IMR-90 (cell line): ENCODE data around the gene PPP4C. TPM values are rescaled to one million over a fixed set of nuclear protein-coding genes. Genes with fewer than 3 reads are reported as not detected.

Source experiments
- ATAC-seq: fragments of 200-7000 bp; cut with Tn5 transposase; 2 replicates; pipeline ENCODE4 v1.9.1; 2020; ENCODE audit warnings: low read depth, mild to moderate bottlenecking, moderate library complexity
- BruUV-seq: library from RNA; stranded (reverse); fragments of 400-500 nt; replicated peaks from 2 replicates; lab custom pipeline; 2021; lab: Mats Ljungman, UMichigan
- CTCF ChIA-PET: fragments of 300-600 bp; formaldehyde crosslinking; extraction: SDS; loops from one replicate; lab custom pipeline; 2021; ENCODE audit warnings: antibody characterized with exemption; lab: Yijun Ruan, JAX
- POLR2A ChIA-PET: fragments of 300-600 bp; sonication (Branson Sonifier 250); formaldehyde crosslinking; loops from one replicate; lab custom pipeline; 2022; ENCODE audit warnings: antibody characterized with exemption; ENCODE audit not compliant: unreplicated experiment; lab: Charles Lee
- DNase-seq: peaks from one replicate; pipeline ENCODE4 v3.0.0; 2013
- H2AFZ ChIP-seq: replicated peaks from 2 replicates; pipeline ENCODE3; 2013; ENCODE audit warnings: low read length, mild to moderate bottlenecking; ENCODE audit not compliant: poor library complexity
- H2AK5ac ChIP-seq: 2 replicates; pipeline ENCODE4 v1.6.1; 2013; ENCODE audit warnings: low read depth, low read length, inconsistent platforms
- H2AK9ac ChIP-seq: replicated peaks from 2 replicates; pipeline ENCODE3; 2013; ENCODE audit warnings: mild to moderate bottlenecking, low read depth, low read length, moderate library complexity; ENCODE audit not compliant: poor library complexity
- H2BK120ac ChIP-seq: 2 replicates; pipeline ENCODE4 v1.6.1; 2013; ENCODE audit warnings: low read depth, low read length, inconsistent platforms
- H2BK15ac ChIP-seq: 3 replicates; pipeline ENCODE4 v1.6.1; 2013; ENCODE audit warnings: low read depth, low read length, inconsistent platforms
- H2BK20ac ChIP-seq: 2 replicates; pipeline ENCODE4 v1.6.1; 2013; ENCODE audit warnings: low read depth, mild to moderate bottlenecking, inconsistent platforms, low read length, moderate library complexity
- H2BK5ac ChIP-seq: 2 replicates; pipeline ENCODE4 v1.6.1; 2013; ENCODE audit warnings: mild to moderate bottlenecking, low read depth, low read length, inconsistent platforms; ENCODE audit not compliant: poor library complexity, severe bottlenecking
- H3K14ac ChIP-seq: replicated peaks from 2 replicates; pipeline ENCODE4 v1.6.1; 2013; ENCODE audit warnings: low read depth, low read length, inconsistent platforms
- H3K18ac ChIP-seq: 2 replicates; pipeline ENCODE4 v1.6.1; 2013; ENCODE audit warnings: low read depth, low read length, control low read depth
- H3K23ac ChIP-seq: 2 replicates; pipeline ENCODE4 v1.6.1; 2013; ENCODE audit warnings: low read depth, low read length, inconsistent platforms
- H3K27ac ChIP-seq: 2 replicates; pipeline ENCODE4 v1.5.1; 2013; ENCODE audit warnings: mild to moderate bottlenecking, control low read depth, low read length; ENCODE audit not compliant: insufficient read depth
- H3K27me3 ChIP-seq: 2 replicates; pipeline ENCODE4 v1.6.1; 2013; ENCODE audit warnings: low read length; ENCODE audit not compliant: control insufficient read depth, insufficient read depth
- H3K36me3 ChIP-seq: 2 replicates; pipeline ENCODE4 v1.6.1; 2013; ENCODE audit warnings: low read length, mixed read lengths; ENCODE audit not compliant: control insufficient read depth, insufficient read depth
- H3K4ac ChIP-seq: 2 replicates; pipeline ENCODE4 v1.6.1; 2013; ENCODE audit warnings: low read depth, low read length, inconsistent platforms
- H3K4me1 ChIP-seq: 2 replicates; pipeline ENCODE4 v1.6.1; 2013; ENCODE audit warnings: low read length, mixed read lengths; ENCODE audit not compliant: control insufficient read depth, insufficient read depth
- H3K4me2 ChIP-seq: 2 replicates; pipeline ENCODE4 v1.6.1; 2013; ENCODE audit warnings: low read depth, mild to moderate bottlenecking, control low read depth, low read length, moderate library complexity
- H3K4me3 ChIP-seq: 2 replicates; pipeline ENCODE4 v1.5.1; 2013; ENCODE audit warnings: low read depth, mild to moderate bottlenecking, control low read depth, low read length, moderate library complexity; ENCODE audit not compliant: insufficient read depth
- H3K56ac ChIP-seq: 2 replicates; pipeline ENCODE4 v1.6.1; 2013; ENCODE audit warnings: low read length, inconsistent platforms; ENCODE audit not compliant: insufficient read depth; ENCODE audit errors: extremely low read depth
- H3K79me1 ChIP-seq, 2 experiments: 2 replicates each; pipeline ENCODE4 v1.6.1; 2013; ENCODE audit warnings: low read length in 2 of 2, inconsistent platforms in 1 of 2, low read depth in 1 of 2
- H3K9ac ChIP-seq: 2 replicates; pipeline ENCODE4 v1.6.1; 2013; ENCODE audit warnings: low read depth, low read length, control low read depth
- H3K9me1 ChIP-seq: 2 replicates; pipeline ENCODE4 v1.6.1; 2013; ENCODE audit warnings: low read length, inconsistent platforms; ENCODE audit not compliant: insufficient read depth
- H3K9me3 ChIP-seq: 2 replicates; pipeline ENCODE4 v1.6.1; 2013; ENCODE audit warnings: low read length; ENCODE audit not compliant: control insufficient read depth, insufficient read depth
- H4K20me1 ChIP-seq: 2 replicates; pipeline ENCODE4 v1.6.1; 2013; ENCODE audit warnings: low read length, inconsistent platforms; ENCODE audit not compliant: insufficient read depth
- H4K5ac ChIP-seq: 2 replicates; pipeline ENCODE4 v1.6.1; 2013; ENCODE audit warnings: mild to moderate bottlenecking, low read depth, low read length, control low read depth
- H4K8ac ChIP-seq, 2 experiments: 2 replicates each; pipeline ENCODE4 v1.6.1; 2013; ENCODE audit warnings: low read depth in 2 of 2, low read length in 2 of 2, control low read depth in 1 of 2, inconsistent platforms in 1 of 2
- H4K91ac ChIP-seq: 2 replicates; pipeline ENCODE4 v1.6.1; 2013; ENCODE audit warnings: low read depth, low read length, inconsistent platforms; ENCODE audit not compliant: insufficient read depth
- BHLHE40 ChIP-seq: fragments of 150-350 bp; IDR thresholded peaks from 2 replicates; pipeline ENCODE4 v1.6.1; 2016; ENCODE audit warnings: mild to moderate bottlenecking, low read depth, low read length
- CEBPB ChIP-seq: IDR thresholded peaks from 2 replicates; pipeline ENCODE4 v1.6.1; 2012; ENCODE audit warnings: low read depth, low read length, improper control_type of control experiment
- CHD1 ChIP-seq: IDR thresholded peaks from 2 replicates; pipeline ENCODE4 v1.6.1; 2012; ENCODE audit warnings: low read depth, low read length, improper control_type of control experiment
- FOS ChIP-seq: fragments of 150-350 bp; IDR thresholded peaks from 2 replicates; pipeline ENCODE4 v1.6.1; 2016; ENCODE audit warnings: low read depth, low read length
- MAFK ChIP-seq: IDR thresholded peaks from 2 replicates; pipeline ENCODE4 v1.6.1; 2012; ENCODE audit warnings: low read depth, low read length, improper control_type of control experiment
- MAZ ChIP-seq: IDR thresholded peaks from 2 replicates; pipeline ENCODE4 v1.6.1; 2012; ENCODE audit warnings: low read depth, mild to moderate bottlenecking, low read length, improper control_type of control experiment, moderate library complexity, borderline replicate concordance
- MXI1 ChIP-seq: IDR thresholded peaks from 2 replicates; pipeline ENCODE4 v1.6.1; 2012; ENCODE audit warnings: low read depth, mild to moderate bottlenecking, low read length, moderate library complexity, borderline replicate concordance
- NFE2L2 ChIP-seq: fragments of 150-350 bp; IDR thresholded peaks from 2 replicates; pipeline ENCODE4 v1.6.1; 2016; ENCODE audit warnings: low read depth, mild to moderate bottlenecking, low read length
- POLR2A ChIP-seq: IDR thresholded peaks from 2 replicates; pipeline ENCODE4 v1.6.1; 2012; ENCODE audit warnings: mild to moderate bottlenecking, low read depth, low read length
- RAD21 ChIP-seq: IDR thresholded peaks from 2 replicates; pipeline ENCODE4 v1.6.1; 2012; ENCODE audit warnings: low read length, improper control_type of control experiment
- RCOR1 ChIP-seq: IDR thresholded peaks from 2 replicates; pipeline ENCODE4 v1.6.1; 2012; ENCODE audit warnings: mild to moderate bottlenecking, low read length, improper control_type of control experiment; ENCODE audit not compliant: insufficient replicate concordance
- RFX5 ChIP-seq: IDR thresholded peaks from 2 replicates; pipeline ENCODE4 v1.8.0; 2012; ENCODE audit warnings: low read depth, mild to moderate bottlenecking, low read length, moderate library complexity
- SMC3 ChIP-seq: fragments of 150-350 bp; IDR thresholded peaks from 2 replicates; pipeline ENCODE4 v1.6.1; 2016; ENCODE audit warnings: low read depth, mild to moderate bottlenecking, antibody characterized with exemption, low read length, moderate library complexity
- WGBS, 2 experiments: methylation state at CpG; one replicate each; pipeline versions ENCODE4 v1.1.5 to v1.1.7; 2013; ENCODE audit warnings: missing lambda C conversion rate in 2 of 2; ENCODE audit not compliant: insufficient read length in 1 of 2; ENCODE audit errors: extremely low coverage in 2 of 2; 5-methylcytosine and 5-hydroxymethylcytosine counted together
- dilution Hi-C: fragments of 300-500 bp; cut with HindIII; formaldehyde crosslinking; loops from one replicate; pipeline ENCODE4 v1.14.3; 2018; ENCODE audit warnings: low sequenced_read_pairs; ENCODE audit not compliant: unreplicated experiment
- in situ Hi-C: fragments of 300-500 bp; cut with MboI; formaldehyde crosslinking; loops from 3 replicates; pipeline ENCODE4 v1.14.3; 2019; ENCODE audit warnings: low sequenced_read_pairs, inconsistent platforms, mixed read lengths
- intact Hi-C: fragments of 100-400 bp; cut with micrococcal nuclease; formaldehyde crosslinking; loops from 2 replicates; pipeline ENCODE4 v1.10.0; 2022
- polyA plus RNA-seq, 3 experiments: library from polyadenylated mRNA; depleted of rRNA; stranded (reverse); fragments of >200 nt; gene quantifications; 2 replicates each; pipeline ENCODE4 v1.2.3, GENCODE V29; 2012; ENCODE audit warnings: low replicate concordance in 1 of 3
- total RNA-seq: library from RNA; depleted of rRNA; stranded (reverse); fragments of >200 nt; gene quantifications from 2 replicates; pipeline ENCODE4 v1.2.3, GENCODE V29; 2012
- TF ChIP-seq, protein P1 (sequence below): conservative IDR thresholded peaks from 2 replicates; pipeline ENCODE4 v1.5.1; 2012; ENCODE audit warnings: mild to moderate bottlenecking, low read depth, low read length, improper control_type of control experiment
- TF ChIP-seq, protein P2 (sequence below): fragments of 150-350 bp; IDR thresholded peaks from 2 replicates; pipeline ENCODE4 v1.6.1; 2017; ENCODE audit warnings: mild to moderate bottlenecking, antibody characterized with exemption, low read length, low read depth
- TF ChIP-seq, protein P3 (sequence below): fragments of 150-350 bp; IDR thresholded peaks from 2 replicates; pipeline ENCODE4 v1.6.1; 2016; ENCODE audit warnings: low read depth, mild to moderate bottlenecking, low read length, moderate library complexity, borderline replicate concordance

Gene PPP4C
- total and polyA plus RNA-seq, 2 of the 4 experiments (the other 2 are of a cell fraction) = 200 to 209 TPM

DNA sequence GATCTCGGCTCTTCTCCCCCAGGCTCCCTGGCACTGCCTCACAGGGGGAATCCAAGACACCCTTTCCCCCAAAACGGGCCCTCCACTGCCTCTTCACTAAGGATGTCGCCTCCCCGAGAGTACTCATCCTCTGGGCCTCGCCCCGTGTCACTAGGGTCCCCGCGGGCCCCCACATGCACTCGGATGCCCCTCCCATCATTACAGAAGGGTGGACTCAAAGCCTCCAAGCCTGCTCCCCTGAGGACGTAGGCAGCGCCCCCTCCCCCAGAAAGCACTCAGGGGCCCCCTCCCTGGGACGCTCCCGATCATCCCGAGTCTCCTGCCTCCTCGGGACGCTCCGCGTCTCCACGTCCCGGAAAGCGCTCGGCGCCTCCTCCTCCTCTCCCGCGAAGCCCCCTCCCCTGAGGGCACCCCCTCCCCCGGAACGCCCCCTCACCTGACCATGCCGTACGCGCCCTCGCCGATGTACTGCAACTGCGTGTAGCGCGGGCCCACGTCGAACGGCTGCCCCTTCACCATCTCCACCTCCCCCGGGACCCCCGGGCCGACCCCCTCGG is 46.9 kb downstream of the PPP4C start:
- Histone ChIP-seq H3K4me1 (peaks cover 12% of the 10 kb centered on the region), H3K4me2 (peak overlapping the region; percentile 94), H4K20me1 (no peaks in the 10 kb centered on the region), H3K27ac (peak overlapping the region; percentile 84), H3K9me3 (no peaks in the 10 kb centered on the region), H3K18ac (peak overlapping the region; percentile 31; the same call in 1 of the 2 replicates), H4K5ac (peak overlapping the region; percentile 69), H2BK120ac (peak overlapping the region; percentile 69), H2BK15ac (no peak overlapping the region; the same call in 2 of the 3 replicates), H3K4me3 (peak overlapping the region; percentile 98), H3K14ac (peak overlapping the region; percentile 89), H3K9me1 (peaks cover 5% of the 10 kb centered on the region; the same call in 1 of the 2 replicates), H3K79me1 (peaks cover 0 to 18% of the 10 kb centered on the region in 2 experiments; a peak in 2 of 4 replicates), H3K23ac (peak overlapping the region; percentile 82; the same call in 1 of the 2 replicates), H4K8ac (peak overlapping the region; percentile 85 to 95; a peak in 2 of 4 replicates), H2AFZ (peak overlapping the region; percentile 93), H3K9ac (peak overlapping the region; percentile 92), H3K4ac (peak overlapping the region; percentile 77), H4K91ac (peak overlapping the region; percentile 80), H2AK5ac (peak overlapping the region; percentile 79), H3K36me3 (peaks cover 18% of the 10 kb centered on the region), H3K27me3 (no peaks in the 10 kb centered on the region), H2BK20ac (no peak overlapping the region), H2AK9ac (peak overlapping the region; percentile 99), H2BK5ac (peak overlapping the region; percentile 66), H3K56ac (peak overlapping the region; percentile 34; the same call in 1 of the 2 replicates)
- CTCF ChIA-PET = no interaction called here
- POLR2A ChIA-PET = no interaction called here
- TF ChIP-seq RFX5 = no peak
- TF ChIP-seq, protein P1, sequence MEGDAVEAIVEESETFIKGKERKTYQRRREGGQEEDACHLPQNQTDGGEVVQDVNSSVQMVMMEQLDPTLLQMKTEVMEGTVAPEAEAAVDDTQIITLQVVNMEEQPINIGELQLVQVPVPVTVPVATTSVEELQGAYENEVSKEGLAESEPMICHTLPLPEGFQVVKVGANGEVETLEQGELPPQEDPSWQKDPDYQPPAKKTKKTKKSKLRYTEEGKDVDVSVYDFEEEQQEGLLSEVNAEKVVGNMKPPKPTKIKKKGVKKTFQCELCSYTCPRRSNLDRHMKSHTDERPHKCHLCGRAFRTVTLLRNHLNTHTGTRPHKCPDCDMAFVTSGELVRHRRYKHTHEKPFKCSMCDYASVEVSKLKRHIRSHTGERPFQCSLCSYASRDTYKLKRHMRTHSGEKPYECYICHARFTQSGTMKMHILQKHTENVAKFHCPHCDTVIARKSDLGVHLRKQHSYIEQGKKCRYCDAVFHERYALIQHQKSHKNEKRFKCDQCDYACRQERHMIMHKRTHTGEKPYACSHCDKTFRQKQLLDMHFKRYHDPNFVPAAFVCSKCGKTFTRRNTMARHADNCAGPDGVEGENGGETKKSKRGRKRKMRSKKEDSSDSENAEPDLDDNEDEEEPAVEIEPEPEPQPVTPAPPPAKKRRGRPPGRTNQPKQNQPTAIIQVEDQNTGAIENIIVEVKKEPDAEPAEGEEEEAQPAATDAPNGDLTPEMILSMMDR = no peak
- no peak for TF ChIP-seq MAFK
- TF ChIP-seq, protein P2, sequence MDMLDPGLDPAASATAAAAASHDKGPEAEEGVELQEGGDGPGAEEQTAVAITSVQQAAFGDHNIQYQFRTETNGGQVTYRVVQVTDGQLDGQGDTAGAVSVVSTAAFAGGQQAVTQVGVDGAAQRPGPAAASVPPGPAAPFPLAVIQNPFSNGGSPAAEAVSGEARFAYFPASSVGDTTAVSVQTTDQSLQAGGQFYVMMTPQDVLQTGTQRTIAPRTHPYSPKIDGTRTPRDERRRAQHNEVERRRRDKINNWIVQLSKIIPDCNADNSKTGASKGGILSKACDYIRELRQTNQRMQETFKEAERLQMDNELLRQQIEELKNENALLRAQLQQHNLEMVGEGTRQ = no peak
- TF ChIP-seq CHD1 = no peak
- TF ChIP-seq SMC3 = no peak
- TF ChIP-seq FOS = no peak
- no peak for TF ChIP-seq BHLHE40
- no peak for TF ChIP-seq RAD21
- no peak for TF ChIP-seq POLR2A
- TF ChIP-seq RCOR1 = no peak
- TF ChIP-seq CEBPB = no peak
- TF ChIP-seq MXI1 = no peak
- TF ChIP-seq, protein P3, sequence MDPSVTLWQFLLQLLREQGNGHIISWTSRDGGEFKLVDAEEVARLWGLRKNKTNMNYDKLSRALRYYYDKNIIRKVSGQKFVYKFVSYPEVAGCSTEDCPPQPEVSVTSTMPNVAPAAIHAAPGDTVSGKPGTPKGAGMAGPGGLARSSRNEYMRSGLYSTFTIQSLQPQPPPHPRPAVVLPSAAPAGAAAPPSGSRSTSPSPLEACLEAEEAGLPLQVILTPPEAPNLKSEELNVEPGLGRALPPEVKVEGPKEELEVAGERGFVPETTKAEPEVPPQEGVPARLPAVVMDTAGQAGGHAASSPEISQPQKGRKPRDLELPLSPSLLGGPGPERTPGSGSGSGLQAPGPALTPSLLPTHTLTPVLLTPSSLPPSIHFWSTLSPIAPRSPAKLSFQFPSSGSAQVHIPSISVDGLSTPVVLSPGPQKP = no peak
- no peak for TF ChIP-seq MAZ
- no peak for TF ChIP-seq NFE2L2
- ATAC-seq (peak; percentile 42), DNase-seq (no peak)
- BruUV-seq = no TSS peak
- 1% methylated on average over 13 of the region's 42 CpGs; no CpG with 5 or more reads in 1 of the 2 experiments for WGBS, 2 experiments
- dilution Hi-C loops (no loop called here), in situ Hi-C loops (no loop called here), intact Hi-C loops (no loop called here)
